Esophagus muscularis mucosa (tissue), 4 donors: ENCODE results near the gene WRNIP1. TPM values are rescaled to one million over a fixed set of nuclear protein-coding genes. Genes with fewer than 3 reads are reported as not detected.

Experiments
- DNase-seq: peaks from one replicate; pipeline ENCODE4 v3.0.0-alpha.2; 2017; ENCODE audit errors: extremely low spot score
- H3K27ac ChIP-seq, 4 donors: fragments of 200-600 bp; sonication (generic); replicated peaks in 1 of 4; 1 replicate in 3 of 4; 2 replicates in 1 of 4; pipeline ENCODE4 v1.5.1; 2016 to 2019; ENCODE audit warnings: mild to moderate bottlenecking in 1 of 4
- H3K27me3 ChIP-seq, 4 donors: fragments of 200-600 bp; sonication (generic); one replicate each; pipeline versions ENCODE4 v1.5.1 to v1.6.0; 2016 to 2019
- H3K36me3 ChIP-seq, 4 donors: fragments of 200-600 bp; sonication (generic); one replicate each; pipeline ENCODE4 v1.5.1; 2016 to 2019
- H3K4me1 ChIP-seq, 4 donors: fragments of 200-600 bp; sonication (generic); one replicate each; pipeline ENCODE4 v1.5.1; 2016 to 2019
- H3K4me3 ChIP-seq, 4 donors: fragments of 200-600 bp; sonication (generic); 1 replicate in 2 of 4; 2 replicates in 2 of 4; pipeline ENCODE4 v1.5.1; 2016 to 2019; ENCODE audit warnings: mild to moderate bottlenecking in 4 of 4, moderate library complexity in 1 of 4
- H3K9me3 ChIP-seq, 4 donors: fragments of 200-600 bp; sonication (generic); 1 replicate in 3 of 4; 2 replicates in 1 of 4; pipeline ENCODE4 v1.5.1; 2016 to 2019
- EP300 ChIP-seq: sonication (generic); formaldehyde crosslinking; IDR thresholded peaks from one replicate; pipeline ENCODE4 v1.6.1; 2017; ENCODE audit warnings: antibody characterized with exemption
- POLR2A ChIP-seq: fragments of 450-650 bp; IDR thresholded peaks from one replicate; pipeline ENCODE4 v1.6.1; 2017; ENCODE audit warnings: antibody characterized with exemption, moderate library complexity, mild to moderate bottlenecking, low read depth
- POLR2AphosphoS5 ChIP-seq, 2 donors: sonication (generic); formaldehyde crosslinking; IDR thresholded peaks; one replicate each; pipeline ENCODE4 v1.6.1; 2017; ENCODE audit warnings: antibody characterized with exemption in 2 of 2
- intact Hi-C: fragments of 100-400 bp; cut with DNase I; formaldehyde crosslinking; loops from one replicate; pipeline ENCODE4 v1.15.1; 2023
- total RNA-seq, 4 donors: library from RNA; depleted of rRNA; stranded (reverse); fragments of >200 nt; gene quantifications; one replicate each; pipeline versions ENCODE4 v1.1.0 to v1.2.1, GENCODE V29; 2016
- TF ChIP-seq, protein P1 (sequence below), 3 experiments: fragments of 200-600 bp in 2 of 3; fragments of 450-650 bp in 1 of 3; sonication (generic) in 2 of 3; IDR thresholded peaks; one replicate each; pipeline ENCODE4 v1.5.1; 2017 to 2019; ENCODE audit warnings: antibody characterized with exemption in 3 of 3, mild to moderate bottlenecking in 2 of 3, moderate library complexity in 1 of 3

The WRNIP1 gene
- total RNA-seq, 4 donors from 2014 or later, result 55.2 to 77.2 (median 63.7) TPM

- no peak overlapping the region for H3K27ac ChIP-seq
- intact Hi-C loops, result no loop called here
- H3K4me3 ChIP-seq, result no peak overlapping the region
- TF ChIP-seq EP300, result no peak
- TF ChIP-seq POLR2AphosphoS5 (IDR thresholded peaks at IDR 0.05), result no peak
- TF ChIP-seq POLR2A, result no peak
- TF ChIP-seq, protein P1, sequence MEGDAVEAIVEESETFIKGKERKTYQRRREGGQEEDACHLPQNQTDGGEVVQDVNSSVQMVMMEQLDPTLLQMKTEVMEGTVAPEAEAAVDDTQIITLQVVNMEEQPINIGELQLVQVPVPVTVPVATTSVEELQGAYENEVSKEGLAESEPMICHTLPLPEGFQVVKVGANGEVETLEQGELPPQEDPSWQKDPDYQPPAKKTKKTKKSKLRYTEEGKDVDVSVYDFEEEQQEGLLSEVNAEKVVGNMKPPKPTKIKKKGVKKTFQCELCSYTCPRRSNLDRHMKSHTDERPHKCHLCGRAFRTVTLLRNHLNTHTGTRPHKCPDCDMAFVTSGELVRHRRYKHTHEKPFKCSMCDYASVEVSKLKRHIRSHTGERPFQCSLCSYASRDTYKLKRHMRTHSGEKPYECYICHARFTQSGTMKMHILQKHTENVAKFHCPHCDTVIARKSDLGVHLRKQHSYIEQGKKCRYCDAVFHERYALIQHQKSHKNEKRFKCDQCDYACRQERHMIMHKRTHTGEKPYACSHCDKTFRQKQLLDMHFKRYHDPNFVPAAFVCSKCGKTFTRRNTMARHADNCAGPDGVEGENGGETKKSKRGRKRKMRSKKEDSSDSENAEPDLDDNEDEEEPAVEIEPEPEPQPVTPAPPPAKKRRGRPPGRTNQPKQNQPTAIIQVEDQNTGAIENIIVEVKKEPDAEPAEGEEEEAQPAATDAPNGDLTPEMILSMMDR (IDR thresholded peaks at IDR 0.05), result no peak
- no peaks in the 10 kb centered on the region for H3K27me3 ChIP-seq
- H3K9me3 ChIP-seq, result no peaks in the 10 kb centered on the region
- peaks cover 0 to 7% (median 3%) of the 10 kb centered on the region in 4 donors for H3K4me1 ChIP-seq
- H3K36me3 ChIP-seq, result peaks cover 28 to 66% (median 52%) of the 10 kb centered on the region in 4 donors
- DNase-seq, result no peak
Measured at GRCh38 chr6:2834262-2834661, 69.1 kb downstream of the WRNIP1 start.

Other genes starting within 250 kb of the WRNIP1 start
- under 1 TPM; 0.33 to 0.45 (median 0.38) TPM for gene MYLK4, start 14.5 kb upstream of the WRNIP1 start, total RNA-seq
- 100 to 1,000 TPM in 1 of 4 donors, 10 to 100 TPM in 3; 23.3 to 123 (median 29.9) TPM for gene SERPINB1, start 76.5 kb downstream of the WRNIP1 start, total RNA-seq
- gene SERPINB9, start 137.9 kb downstream of the WRNIP1 start, total RNA-seq, result 10 to 100 TPM in 1 of 4 donors, 1 to 10 TPM in 3; 5.4 to 17.7 (median 6.2) TPM
- 100 to 1,000 TPM; 114 to 125 (median 124) TPM for gene SERPINB6, start 206.2 kb downstream of the WRNIP1 start, total RNA-seq
- 10 to 100 TPM; 22.9 to 31.3 (median 27.2) TPM for gene NQO2, start 234.5 kb downstream of the WRNIP1 start, total RNA-seq